Brain microvascular endothelial cell (primary cell): ENCODE measurements around the gene SKIC3.

Experiments used
- DNase-seq: peaks from one replicate; pipeline ENCODE4 v3.0.0-alpha.2; 2020
- H3K27ac ChIP-seq: fragments of 250-450 bp; sonication (Bioruptor Pico); 2 replicates; pipeline ENCODE4 v1.5.1; 2020; ENCODE audit warnings: mild to moderate bottlenecking, moderate library complexity
- H3K27me3 ChIP-seq: fragments of 250-450 bp; sonication (Bioruptor Pico); replicated peaks from 2 replicates; pipeline ENCODE4 v1.5.1; 2020; ENCODE audit warnings: mild to moderate bottlenecking
- H3K36me3 ChIP-seq: fragments of 250-450 bp; sonication (Bioruptor Pico); replicated peaks from 2 replicates; pipeline ENCODE4 v1.5.1; 2020; ENCODE audit warnings: mild to moderate bottlenecking
- H3K4me3 ChIP-seq: 2 replicates; pipeline ENCODE4 v1.5.1; 2011; ENCODE audit warnings: low read depth, mild to moderate bottlenecking, control low read depth, low read length, moderate library complexity
- CTCF ChIP-seq: IDR thresholded peaks from 2 replicates; pipeline ENCODE4 v1.5.1; 2011; ENCODE audit warnings: low read depth, mild to moderate bottlenecking, moderate library complexity, low read length, control low read depth, inconsistent platforms; ENCODE audit errors: missing control alignments
- in situ Hi-C: cut with HindIII; loops from 2 replicates; pipeline ENCODE4 v1.10.0; 2017; ENCODE audit warnings: low sequenced_read_pairs, low pct_ligation_motif_present

SKIC3 gene

GRCh38 chr5:95563367-95563766, 8.6 kb upstream of the SKIC3 start:
- Histone ChIP-seq H3K27ac (no peak overlapping the region), H3K27me3 (no peaks in the 10 kb centered on the region), H3K36me3 (peaks cover 5% of the 10 kb centered on the region), H3K4me3 (no peak overlapping the region)
- in situ Hi-C loops = no loop called here
- no peak for DNase-seq
- TF ChIP-seq CTCF = no peak

GRCh38 chr5:95562282-95562681, 7.5 kb upstream of the SKIC3 start:
- Histone ChIP-seq H3K27ac (no peak overlapping the region), H3K36me3 (peaks cover 5% of the 10 kb centered on the region), H3K4me3 (no peak overlapping the region), H3K27me3 (no peaks in the 10 kb centered on the region)
- in situ Hi-C loops = no loop called here
- no peak for TF ChIP-seq CTCF
- no peak for DNase-seq

GRCh38 chr5:95557841-95558240, 3.1 kb upstream of the SKIC3 start:
- in situ Hi-C loops = no loop called here
- DNase-seq = no peak

DNA sequence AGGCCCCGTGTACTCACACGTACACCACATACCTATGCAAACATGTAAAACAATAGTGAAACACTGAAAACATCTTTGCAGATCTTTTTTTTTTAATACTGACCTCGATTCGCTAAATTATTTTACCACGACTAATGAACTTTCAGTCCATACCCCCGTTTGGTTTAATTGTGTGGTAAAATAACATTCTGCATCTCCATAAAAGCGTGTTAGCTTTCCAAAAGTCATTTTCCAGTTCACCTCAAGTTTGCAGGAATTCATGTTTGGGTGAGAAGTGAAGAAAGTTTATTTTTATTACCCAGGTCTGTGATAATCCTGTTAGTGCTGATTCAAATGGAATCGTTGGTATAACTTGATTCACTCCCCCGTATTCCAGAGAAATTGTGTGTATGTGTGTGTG, 776 bp upstream of the SKIC3 start:
- TF ChIP-seq CTCF = no peak
- H3K4me3 ChIP-seq = peak overlapping the region; percentile 93
- H3K27ac ChIP-seq = peak overlapping the region; percentile 84
- no peak for DNase-seq
- H3K36me3 ChIP-seq = no peaks in the 10 kb centered on the region
- in situ Hi-C loops = no loop called here
- no peaks in the 10 kb centered on the region for H3K27me3 ChIP-seq

More at GRCh38 chr5:95557841-95558240, 3.1 kb upstream of the SKIC3 start:
- Histone ChIP-seq H3K27ac (peak overlapping the region; percentile 24), H3K4me3 (no peak overlapping the region), H3K36me3 (no peaks in the 10 kb centered on the region), H3K27me3 (no peaks in the 10 kb centered on the region)
- TF ChIP-seq CTCF = no peak

- Histone ChIP-seq H3K4me3 (peak overlapping the region; percentile 93), H3K27ac (peak overlapping the region; percentile 84), H3K36me3 (no peaks in the 10 kb centered on the region), H3K27me3 (no peaks in the 10 kb centered on the region)
- no peak for TF ChIP-seq CTCF
- no peak for DNase-seq
- in situ Hi-C loops = no loop called here
Observed at GRCh38 chr5:95554331-95554646, 488 bp downstream of the SKIC3 start.

DNA sequence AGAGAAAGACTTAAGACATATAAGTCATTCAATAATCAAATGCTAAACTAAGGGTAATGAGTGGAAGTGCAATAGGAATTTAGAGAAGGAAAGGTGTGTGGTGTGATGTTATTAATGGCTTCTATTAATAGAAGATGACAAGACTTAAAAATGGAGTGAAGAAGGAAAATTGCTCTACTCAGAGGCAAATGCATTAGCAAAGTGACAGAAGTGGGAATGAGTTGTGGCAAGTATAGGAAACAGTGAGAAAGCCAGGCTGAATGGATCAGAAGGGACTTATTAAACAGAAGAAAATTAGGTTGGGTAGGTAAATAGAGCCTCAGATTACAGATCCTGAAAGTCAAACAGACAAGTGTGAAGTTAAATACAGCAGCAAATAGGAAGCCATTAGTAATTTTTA, 5.7 kb downstream of the SKIC3 start:
- Histone ChIP-seq H3K27ac (no peak overlapping the region), H3K36me3 (peaks cover 35% of the 10 kb centered on the region), H3K27me3 (no peaks in the 10 kb centered on the region), H3K4me3 (no peak overlapping the region)
- DNase-seq = no peak
- no peak for TF ChIP-seq CTCF
- in situ Hi-C loops = no loop called here
